Retinal pigment epithelial cell (primary cell): Measurements from ENCODE around the gene SLC12A6.

ENCODE experiments used
- DNase-seq: peaks from one replicate; pipeline ENCODE4 v3.0.0-alpha.2; 2010; ENCODE audit warnings: low read depth
- H3K4me3 ChIP-seq: 2 replicates; pipeline ENCODE4 v1.5.1; 2011; ENCODE audit warnings: mild to moderate bottlenecking, low read length, control low read depth, moderate library complexity
- CTCF ChIP-seq: conservative IDR thresholded peaks from 2 replicates; pipeline ENCODE4 v1.5.1; 2011; ENCODE audit warnings: low read depth, low read length, control low read depth, inconsistent platforms

The SLC12A6 gene

GRCh38 chr15:34370129-34370528, 32.5 kb upstream of the SLC12A6 start:
- H3K4me3 ChIP-seq, result no peak overlapping the region
- no peak for DNase-seq
- TF ChIP-seq CTCF, result no peak

DNA sequence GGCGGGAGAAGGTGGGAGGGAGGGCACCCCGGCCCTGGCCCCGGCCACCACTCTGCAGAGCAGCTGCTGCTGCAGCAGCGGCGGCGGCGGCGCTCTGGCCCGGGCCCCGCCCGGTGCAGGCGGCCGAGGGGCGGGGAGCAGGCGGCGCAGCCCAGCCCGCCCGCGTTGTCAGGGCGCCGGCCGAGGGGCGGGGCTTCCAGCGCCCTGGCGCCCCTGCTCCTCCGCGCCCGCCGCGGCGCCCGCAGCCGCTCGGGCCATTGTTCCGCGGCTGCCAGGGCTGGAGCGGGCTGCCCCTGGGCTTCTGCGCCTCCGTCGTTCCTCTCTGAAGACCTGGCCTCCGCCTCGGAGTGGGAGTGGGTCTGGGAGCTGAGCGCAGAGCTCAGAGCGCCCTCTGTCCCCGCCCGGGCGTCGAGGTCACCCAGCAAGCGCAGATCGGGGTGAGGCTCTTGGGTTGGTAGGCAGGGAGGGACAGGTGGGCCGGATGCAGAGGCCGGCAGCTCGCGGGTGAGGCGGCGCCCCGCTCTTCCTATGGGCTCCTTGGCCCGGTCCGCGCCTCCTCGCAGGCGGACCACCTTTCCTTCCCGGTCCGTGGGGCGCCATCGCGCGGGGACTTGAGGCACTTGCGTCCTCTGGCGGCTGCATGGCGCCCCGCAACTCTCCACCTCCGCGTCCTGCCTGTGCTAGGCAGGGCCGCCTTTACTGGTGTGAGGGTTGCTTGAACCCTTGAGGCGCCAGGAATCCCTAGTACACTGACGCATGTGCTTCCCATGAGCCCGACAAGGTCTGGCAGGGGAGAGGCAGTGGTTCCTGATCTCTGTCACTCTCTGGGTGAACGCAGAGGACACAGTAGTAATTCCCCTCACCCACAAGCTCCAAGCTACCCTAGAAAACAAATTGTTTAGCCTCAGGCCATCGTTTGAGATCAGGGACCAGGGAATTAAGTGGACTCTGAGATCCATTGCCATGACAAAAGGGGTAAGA, 29.8 kb upstream of the SLC12A6 start, which contains the start of gene LPCAT4:
LPCAT4 (minus strand) TSS at position 96 of the 981 bp plus-strand sequence. CDS start 96 bp downstream, outside the sequence.
- TF ChIP-seq CTCF, result peak; percentile 86
- H3K4me3 ChIP-seq, result peak within 1 kb of the TSS; percentile 82
- DNase-seq, result peak; percentile 47

GRCh38 chr15:34366271-34367065, 28.9 kb upstream of the SLC12A6 start:
- H3K4me3 ChIP-seq, result peak overlapping the region; percentile 82
- TF ChIP-seq CTCF, result peak; percentile 7
- no peak for DNase-seq

- DNase-seq, result no peak
- H3K4me3 ChIP-seq, result peak overlapping the region; percentile 82
- TF ChIP-seq CTCF, result no peak
Observed at GRCh38 chr15:34365836-34366235, 28.3 kb upstream of the SLC12A6 start.

GRCh38 chr15:34365091-34365825, 27.7 kb upstream of the SLC12A6 start:
- no peak for TF ChIP-seq CTCF
- DNase-seq, result no peak
- H3K4me3 ChIP-seq, result no peak overlapping the region

DNA sequence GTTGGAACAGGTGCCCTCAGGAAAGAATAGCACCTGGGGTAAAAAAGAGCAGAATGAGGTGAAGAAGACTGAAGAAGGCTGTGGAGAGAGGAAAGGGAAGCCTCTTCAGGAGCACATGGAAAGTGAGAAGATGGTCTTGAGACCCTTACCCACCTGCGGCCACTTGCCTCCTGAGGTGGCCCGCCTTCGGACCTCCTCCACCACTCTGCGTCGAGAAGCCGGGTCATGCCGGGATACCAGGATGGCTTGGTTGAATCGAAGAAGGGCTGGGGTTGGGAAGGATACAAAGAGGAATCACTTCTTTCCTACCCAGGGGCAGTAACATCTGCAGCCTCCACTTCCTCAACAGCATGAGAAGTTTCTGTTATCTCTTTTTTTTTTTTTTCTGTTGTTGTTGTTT, 26.5 kb upstream of the SLC12A6 start:
- DNase-seq, result no peak
- H3K4me3 ChIP-seq, result no peak overlapping the region
- no peak for TF ChIP-seq CTCF
